HCT116 (cell line): ENCODE results near the gene DCHS2.

Source experiments
- CTCF ChIP-seq, 3 experiments: fragments of 200-600 bp in 1 of 3; sonication (generic) in 1 of 3; IDR thresholded peaks in 2 of 3; conservative IDR thresholded peaks in 1 of 3; 2 replicates each; pipeline ENCODE4 v1.5.1; 2012 to 2017; ENCODE audit warnings: low read depth in 2 of 3, low read length in 2 of 3, antibody characterized with exemption in 1 of 3, borderline replicate concordance in 1 of 3, control low read depth in 1 of 3, mild to moderate bottlenecking in 1 of 3, mixed read lengths in 1 of 3, mixed run types in 1 of 3, moderate library complexity in 1 of 3; ENCODE audit not compliant: insufficient read depth in 1 of 3
- EZH2 ChIP-seq: fragments of 200-600 bp; sonication (generic); IDR thresholded peaks from 2 replicates; pipeline ENCODE4 v1.6.1; 2017; ENCODE audit warnings: antibody characterized with exemption, mixed run types
- POLR2A ChIP-seq: IDR thresholded peaks from 2 replicates; pipeline ENCODE4 v1.7.0; 2011; ENCODE audit warnings: borderline replicate concordance; ENCODE audit not compliant: insufficient read depth, insufficient read length; ENCODE audit errors: extremely low read depth
- SRF ChIP-seq: IDR thresholded peaks from 2 replicates; pipeline ENCODE4 v1.6.1; 2012; ENCODE audit warnings: low read depth
- TF ChIP-seq, protein P1 (sequence below): IDR thresholded peaks from 2 replicates; pipeline ENCODE4 v1.6.1; 2012
- TF ChIP-seq, protein P2 (sequence below): IDR thresholded peaks from 2 replicates; pipeline ENCODE4 v1.6.1; 2012; ENCODE audit warnings: low read depth

DNA sequence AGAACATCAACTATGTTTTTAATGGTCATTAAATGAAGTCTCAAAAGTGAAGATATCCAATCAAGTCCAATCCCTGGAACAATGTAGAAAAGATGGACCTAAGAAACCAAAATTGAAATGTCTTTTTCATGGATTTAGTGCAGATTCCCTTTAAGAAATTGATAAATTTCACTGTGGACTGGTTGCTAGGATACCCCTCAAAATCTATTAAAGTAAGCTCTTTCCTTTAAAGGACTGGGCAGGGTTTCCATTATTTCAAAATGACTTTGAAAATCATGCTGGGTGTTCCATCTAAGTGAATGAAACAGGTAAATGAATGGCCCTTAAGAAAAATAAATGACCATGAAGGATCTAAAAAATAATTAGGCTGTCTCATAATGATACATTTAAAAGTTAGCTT, 30.0 kb upstream of the DCHS2 start:
- TF ChIP-seq SRF (no peak), CTCF (IDR thresholded peaks at IDR 0.05 in 2 of 3, conservative IDR thresholded peaks at IDR 0.05 in 1 of 3; ENCODE audit: borderline replicate concordance in 1 of 3, insufficient read depth in 1 of 3, low read depth in 2 of 3, low read length in 2 of 3) (no peak), POLR2A (no peak), EZH2 (no peak)
- TF ChIP-seq, protein P1, sequence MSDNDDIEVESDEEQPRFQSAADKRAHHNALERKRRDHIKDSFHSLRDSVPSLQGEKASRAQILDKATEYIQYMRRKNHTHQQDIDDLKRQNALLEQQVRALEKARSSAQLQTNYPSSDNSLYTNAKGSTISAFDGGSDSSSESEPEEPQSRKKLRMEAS: no peak
- TF ChIP-seq, protein P2, sequence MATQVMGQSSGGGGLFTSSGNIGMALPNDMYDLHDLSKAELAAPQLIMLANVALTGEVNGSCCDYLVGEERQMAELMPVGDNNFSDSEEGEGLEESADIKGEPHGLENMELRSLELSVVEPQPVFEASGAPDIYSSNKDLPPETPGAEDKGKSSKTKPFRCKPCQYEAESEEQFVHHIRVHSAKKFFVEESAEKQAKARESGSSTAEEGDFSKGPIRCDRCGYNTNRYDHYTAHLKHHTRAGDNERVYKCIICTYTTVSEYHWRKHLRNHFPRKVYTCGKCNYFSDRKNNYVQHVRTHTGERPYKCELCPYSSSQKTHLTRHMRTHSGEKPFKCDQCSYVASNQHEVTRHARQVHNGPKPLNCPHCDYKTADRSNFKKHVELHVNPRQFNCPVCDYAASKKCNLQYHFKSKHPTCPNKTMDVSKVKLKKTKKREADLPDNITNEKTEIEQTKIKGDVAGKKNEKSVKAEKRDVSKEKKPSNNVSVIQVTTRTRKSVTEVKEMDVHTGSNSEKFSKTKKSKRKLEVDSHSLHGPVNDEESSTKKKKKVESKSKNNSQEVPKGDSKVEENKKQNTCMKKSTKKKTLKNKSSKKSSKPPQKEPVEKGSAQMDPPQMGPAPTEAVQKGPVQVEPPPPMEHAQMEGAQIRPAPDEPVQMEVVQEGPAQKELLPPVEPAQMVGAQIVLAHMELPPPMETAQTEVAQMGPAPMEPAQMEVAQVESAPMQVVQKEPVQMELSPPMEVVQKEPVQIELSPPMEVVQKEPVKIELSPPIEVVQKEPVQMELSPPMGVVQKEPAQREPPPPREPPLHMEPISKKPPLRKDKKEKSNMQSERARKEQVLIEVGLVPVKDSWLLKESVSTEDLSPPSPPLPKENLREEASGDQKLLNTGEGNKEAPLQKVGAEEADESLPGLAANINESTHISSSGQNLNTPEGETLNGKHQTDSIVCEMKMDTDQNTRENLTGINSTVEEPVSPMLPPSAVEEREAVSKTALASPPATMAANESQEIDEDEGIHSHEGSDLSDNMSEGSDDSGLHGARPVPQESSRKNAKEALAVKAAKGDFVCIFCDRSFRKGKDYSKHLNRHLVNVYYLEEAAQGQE: no peak
